Esophagus (tissue), 2 donors: ENCODE results near the gene ACER1. TPM values are rescaled to one million over a fixed set of nuclear protein-coding genes. Genes with fewer than 3 reads are reported as not detected.
A peak's percentile ranks its signal among the peaks of the same experiment; 100 is the strongest.

ENCODE experiments used
- H3K27ac ChIP-seq, 2 donors: one replicate each; pipeline ENCODE4 v1.5.1; 2013; ENCODE audit warnings: low read depth in 2 of 2, mild to moderate bottlenecking in 2 of 2, inconsistent platforms in 1 of 2, low read length in 1 of 2, moderate library complexity in 1 of 2
- H3K27me3 ChIP-seq, 2 donors: one replicate each; pipeline ENCODE4 v1.6.1; 2013; ENCODE audit warnings: low read length in 2 of 2, control low read depth in 1 of 2, mild to moderate bottlenecking in 1 of 2; ENCODE audit not compliant: insufficient read depth in 2 of 2, control insufficient read depth in 1 of 2
- H3K36me3 ChIP-seq, 2 donors: one replicate each; pipeline ENCODE4 v1.6.1; 2013; ENCODE audit warnings: low read length in 1 of 2; ENCODE audit not compliant: control insufficient read depth in 2 of 2, insufficient read depth in 2 of 2
- H3K4me1 ChIP-seq, 2 donors: one replicate each; pipeline ENCODE4 v1.6.1; 2013; ENCODE audit warnings: low read length in 1 of 2; ENCODE audit not compliant: control insufficient read depth in 2 of 2, insufficient read depth in 2 of 2
- H3K4me3 ChIP-seq, 2 donors: one replicate each; pipeline ENCODE4 v1.5.1; 2013; ENCODE audit warnings: low read length in 2 of 2, mild to moderate bottlenecking in 2 of 2, low read depth in 1 of 2, moderate library complexity in 1 of 2
- H3K9me3 ChIP-seq, 2 donors: one replicate each; pipeline ENCODE4 v1.6.1; 2013; ENCODE audit warnings: mild to moderate bottlenecking in 2 of 2, low read depth in 1 of 2, low read length in 1 of 2, moderate library complexity in 1 of 2; ENCODE audit not compliant: control insufficient read depth in 2 of 2, insufficient read depth in 1 of 2
- WGBS, 2 donors: extraction: QIAGEN DNeasy Blood & Tissue Kit; methylation state at CpG; one replicate each; pipeline ENCODE4 v1.1.7; 2013; 5-methylcytosine and 5-hydroxymethylcytosine counted together
- polyA plus RNA-seq, 2 donors: library from polyadenylated mRNA; stranded (reverse); fragments of 200-250 nt; gene quantifications; one replicate each; pipeline ENCODE4 v1.2.3, GENCODE V29; 2013
- donor health status: healthy with polysubstance abuse.
- donor health status: Bipolar disorder and iron deficiency.

Gene ACER1, protein sequence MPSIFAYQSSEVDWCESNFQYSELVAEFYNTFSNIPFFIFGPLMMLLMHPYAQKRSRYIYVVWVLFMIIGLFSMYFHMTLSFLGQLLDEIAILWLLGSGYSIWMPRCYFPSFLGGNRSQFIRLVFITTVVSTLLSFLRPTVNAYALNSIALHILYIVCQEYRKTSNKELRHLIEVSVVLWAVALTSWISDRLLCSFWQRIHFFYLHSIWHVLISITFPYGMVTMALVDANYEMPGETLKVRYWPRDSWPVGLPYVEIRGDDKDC
- polyA plus RNA-seq = 1 to 10 TPM; 6.2 to 7.4 TPM

DNA sequence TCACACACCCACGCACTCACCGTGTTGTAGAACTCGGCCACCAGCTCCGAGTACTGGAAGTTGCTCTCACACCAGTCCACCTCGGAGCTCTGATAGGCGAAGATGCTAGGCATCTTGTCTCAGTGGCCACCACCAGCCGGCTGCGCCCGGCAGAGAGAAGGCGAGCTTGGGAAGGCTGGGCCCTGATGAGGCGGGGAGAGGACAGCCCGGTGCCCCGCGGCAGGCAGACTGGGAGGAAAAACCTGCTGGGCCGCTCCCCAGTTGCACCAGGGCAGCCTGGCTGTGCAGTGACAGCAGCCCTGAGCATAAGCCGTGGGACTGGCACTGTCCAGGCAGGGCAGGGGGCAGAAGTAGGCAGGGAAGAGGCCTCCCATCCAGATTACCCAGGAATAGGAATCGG lies at the start of gene ACER1:
Gene ACER1, minus strand, starts transcription at position 174 of the 400 bp plus-strand sequence. Its CDS starts 61 bp downstream, at position 113.
- 55 to 68% methylated on average over 16 to 17 of the region's 17 CpGs for WGBS, 2 donors

GRCh38 chr19:6383188-6383587 lies 49.8 kb upstream of the ACER1 start:
- Histone ChIP-seq H3K4me3 (no peak overlapping the region), H3K9me3 (peaks cover 0 to 3% of the 10 kb centered on the region in 2 donors), H3K27me3 (no peaks in the 10 kb centered on the region), H3K4me1 (no peaks in the 10 kb centered on the region), H3K27ac (no peak overlapping the region), H3K36me3 (peaks cover 36 to 61% of the 10 kb centered on the region in 2 donors)
- 94 to 98% methylated on average over 19 of the region's 19 CpGs for WGBS, 2 donors

More for the DNA sequence above, at the start of gene ACER1:
- peaks cover 0 to 6% of the 10 kb centered on the region in 2 donors for H3K4me1 ChIP-seq
- no peaks in the 10 kb centered on the region for H3K9me3 ChIP-seq
- H3K27me3 ChIP-seq = no peaks in the 10 kb centered on the region
- no peaks in the 10 kb centered on the region for H3K36me3 ChIP-seq
- H3K27ac ChIP-seq = peak within 1 kb of the TSS; percentile 8 to 86
- peak within 1 kb of the TSS; percentile 17 to 34 for H3K4me3 ChIP-seq

GRCh38 chr19:6381030-6381750 lies 47.8 kb upstream of the ACER1 start:
- Histone ChIP-seq H3K27me3 (no peaks in the 10 kb centered on the region), H3K27ac (no peak overlapping the region), H3K9me3 (peaks cover 0 to 3% of the 10 kb centered on the region in 2 donors), H3K4me1 (no peaks in the 10 kb centered on the region), H3K4me3 (no peak overlapping the region), H3K36me3 (peaks cover 29 to 46% of the 10 kb centered on the region in 2 donors)
- WGBS, 2 donors = 97 to 99% methylated on average over 38 to 40 of the region's 40 CpGs

- Histone ChIP-seq H3K4me3 (no peak overlapping the region), H3K9me3 (peaks cover 0 to 3% of the 10 kb centered on the region in 2 donors), H3K4me1 (no peaks in the 10 kb centered on the region), H3K36me3 (peaks cover 29 to 50% of the 10 kb centered on the region in 2 donors), H3K27ac (no peak overlapping the region), H3K27me3 (no peaks in the 10 kb centered on the region)
- WGBS, 2 donors = 80 to 98% methylated on average over 3 of the region's 3 CpGs
Observed at GRCh38 chr19:6379744-6380143, 46.3 kb upstream of the ACER1 start.

- H3K36me3 ChIP-seq = peaks cover 29 to 54% of the 10 kb centered on the region in 2 donors
- 60 to 64% methylated on average over 9 of the region's 9 CpGs for WGBS, 2 donors
- H3K27me3 ChIP-seq = no peaks in the 10 kb centered on the region
Observed at GRCh38 chr19:6378486-6378885, 45.1 kb upstream of the ACER1 start.

GRCh38 chr19:6378041-6378440 lies 44.6 kb upstream of the ACER1 start:
- H3K27ac ChIP-seq = no peak overlapping the region
- H3K9me3 ChIP-seq = peaks cover 0 to 3% of the 10 kb centered on the region in 2 donors
- H3K4me3 ChIP-seq = no peak overlapping the region
- peaks cover 0 to 8% of the 10 kb centered on the region in 2 donors for H3K4me1 ChIP-seq
- WGBS, 2 donors = 36 to 58% methylated on average over 6 of the region's 6 CpGs
- peaks cover 25 to 49% of the 10 kb centered on the region in 2 donors for H3K36me3 ChIP-seq
- no peaks in the 10 kb centered on the region for H3K27me3 ChIP-seq

More at GRCh38 chr19:6378486-6378885, 45.1 kb upstream of the ACER1 start:
- peaks cover 0 to 3% of the 10 kb centered on the region in 2 donors for H3K9me3 ChIP-seq
- peaks cover 0 to 8% of the 10 kb centered on the region in 2 donors for H3K4me1 ChIP-seq
- H3K27ac ChIP-seq = no peak overlapping the region
- H3K4me3 ChIP-seq = no peak overlapping the region

DNA sequence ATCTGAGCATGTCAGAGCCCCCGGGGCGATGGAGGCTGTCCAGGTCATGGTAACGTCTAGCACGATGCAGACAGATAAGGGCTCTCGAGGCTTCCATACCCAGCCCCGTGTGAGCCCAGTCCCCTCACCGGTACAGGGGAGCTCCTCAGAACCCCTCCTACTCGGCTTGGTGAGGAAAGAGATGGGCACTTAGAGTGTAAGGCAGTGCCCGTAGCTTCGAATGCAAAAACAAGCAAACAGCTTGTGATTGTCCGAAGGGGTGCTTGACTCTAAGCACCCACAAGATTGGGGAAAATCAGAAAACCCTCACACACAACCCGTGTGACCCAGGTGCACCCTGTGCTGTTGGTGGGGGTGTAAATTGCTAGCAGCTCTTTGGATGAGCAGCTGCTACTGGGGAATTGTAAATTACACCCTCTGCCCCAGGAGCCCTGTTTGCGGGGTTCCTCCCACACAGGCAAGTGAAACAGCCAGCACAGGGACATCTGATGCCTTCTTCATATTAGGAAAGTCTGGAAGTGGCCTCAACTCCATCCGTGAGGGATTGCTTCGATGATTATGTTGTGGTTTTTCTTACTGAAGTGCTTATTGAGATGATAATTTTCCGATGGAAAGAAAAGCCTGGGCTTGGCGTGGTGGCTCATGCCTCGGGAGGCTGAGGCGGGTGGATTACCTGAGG lies 43.2 kb upstream of the ACER1 start:
- Histone ChIP-seq H3K4me1 (peaks cover 0 to 8% of the 10 kb centered on the region in 2 donors), H3K36me3 (peaks cover 16 to 37% of the 10 kb centered on the region in 2 donors), H3K4me3 (no peak overlapping the region), H3K27ac (no peak overlapping the region), H3K27me3 (no peaks in the 10 kb centered on the region), H3K9me3 (peaks cover 0 to 3% of the 10 kb centered on the region in 2 donors)
- 71 to 77% methylated on average over 19 of the region's 19 CpGs for WGBS, 2 donors

GRCh38 chr19:6375411-6376010 lies 42.1 kb upstream of the ACER1 start, which contains the start of gene PSPN:
TSS of gene PSPN (minus strand) at chr19:6375933. CDS start at chr19:6375849, 84 bp downstream.
- H3K27ac ChIP-seq = no peak within 1 kb of the TSS
- 85 to 87% methylated on average over 24 to 25 of the region's 25 CpGs for WGBS, 2 donors
- peaks cover 0 to 8% of the 10 kb centered on the region in 2 donors for H3K4me1 ChIP-seq
- H3K9me3 ChIP-seq = peaks cover 0 to 3% of the 10 kb centered on the region in 2 donors
- H3K4me3 ChIP-seq = no peak within 1 kb of the TSS
- peaks cover 8 to 26% of the 10 kb centered on the region in 2 donors for H3K36me3 ChIP-seq
- H3K27me3 ChIP-seq = no peaks in the 10 kb centered on the region
